ENCODE measurements around the gene DSTN.

Gene DSTN

DNA sequence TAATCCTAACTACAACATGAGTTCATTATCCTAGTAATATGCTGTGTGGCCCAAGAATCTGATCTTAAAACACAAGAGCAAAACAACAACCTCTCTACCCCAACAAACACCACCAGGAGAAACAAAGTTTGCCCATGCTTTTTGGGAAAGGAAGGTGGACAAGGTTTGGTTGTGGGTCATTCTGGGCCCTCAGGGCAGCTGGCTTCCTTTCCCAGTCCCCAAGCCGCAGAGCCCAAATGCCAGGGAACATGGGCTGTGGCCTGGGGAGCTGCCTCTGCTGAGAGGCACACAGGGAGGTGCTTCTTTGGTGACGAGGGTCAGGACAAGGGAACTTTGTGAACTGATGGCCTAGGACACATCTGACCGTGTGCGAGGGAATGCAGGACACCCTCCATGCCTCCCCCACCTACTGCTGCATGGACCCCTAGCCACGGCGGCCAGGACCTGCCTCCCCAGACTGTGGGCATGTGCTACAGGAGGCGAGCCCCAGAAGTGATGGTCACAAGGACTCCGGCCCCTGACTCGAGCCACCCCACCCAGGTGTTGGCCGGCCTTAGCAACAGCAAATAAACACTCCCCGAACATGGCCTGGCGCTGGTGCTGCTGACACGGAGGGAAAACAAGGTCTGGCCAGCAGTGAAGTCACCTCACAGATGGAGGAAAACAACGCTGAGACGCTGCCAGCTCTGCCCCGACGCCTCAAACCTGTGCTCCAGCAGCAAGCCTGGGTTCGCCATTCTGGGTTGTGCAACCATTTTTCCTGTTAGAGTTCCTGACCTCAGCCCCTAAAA, 56.5 kb downstream of the DSTN start:
- no peak for ATAC-seq
- TF ChIP-seq, protein P1, sequence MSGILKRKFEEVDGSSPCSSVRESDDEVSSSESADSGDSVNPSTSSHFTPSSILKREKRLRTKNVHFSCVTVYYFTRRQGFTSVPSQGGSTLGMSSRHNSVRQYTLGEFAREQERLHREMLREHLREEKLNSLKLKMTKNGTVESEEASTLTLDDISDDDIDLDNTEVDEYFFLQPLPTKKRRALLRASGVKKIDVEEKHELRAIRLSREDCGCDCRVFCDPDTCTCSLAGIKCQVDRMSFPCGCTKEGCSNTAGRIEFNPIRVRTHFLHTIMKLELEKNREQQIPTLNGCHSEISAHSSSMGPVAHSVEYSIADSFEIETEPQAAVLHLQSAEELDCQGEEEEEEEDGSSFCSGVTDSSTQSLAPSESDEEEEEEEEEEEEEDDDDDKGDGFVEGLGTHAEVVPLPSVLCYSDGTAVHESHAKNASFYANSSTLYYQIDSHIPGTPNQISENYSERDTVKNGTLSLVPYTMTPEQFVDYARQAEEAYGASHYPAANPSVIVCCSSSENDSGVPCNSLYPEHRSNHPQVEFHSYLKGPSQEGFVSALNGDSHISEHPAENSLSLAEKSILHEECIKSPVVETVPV (CRISPR knock-in tag; IDR thresholded peaks at IDR 0.05), result no peak
- no peak for TF ChIP-seq PPARA (CRISPR knock-in tag; IDR thresholded peaks at IDR 0.05; ENCODE audit: borderline replicate concordance)
- TF ChIP-seq ZNF70 (CRISPR knock-in tag; IDR thresholded peaks at IDR 0.05), result no peak
- no peak for TF ChIP-seq OSR1 (CRISPR knock-in tag; IDR thresholded peaks at IDR 0.05)
- no peak for TF ChIP-seq TOX (CRISPR knock-in tag; IDR thresholded peaks at IDR 0.05; ENCODE audit: borderline replicate concordance)
- TF ChIP-seq, protein P2, sequence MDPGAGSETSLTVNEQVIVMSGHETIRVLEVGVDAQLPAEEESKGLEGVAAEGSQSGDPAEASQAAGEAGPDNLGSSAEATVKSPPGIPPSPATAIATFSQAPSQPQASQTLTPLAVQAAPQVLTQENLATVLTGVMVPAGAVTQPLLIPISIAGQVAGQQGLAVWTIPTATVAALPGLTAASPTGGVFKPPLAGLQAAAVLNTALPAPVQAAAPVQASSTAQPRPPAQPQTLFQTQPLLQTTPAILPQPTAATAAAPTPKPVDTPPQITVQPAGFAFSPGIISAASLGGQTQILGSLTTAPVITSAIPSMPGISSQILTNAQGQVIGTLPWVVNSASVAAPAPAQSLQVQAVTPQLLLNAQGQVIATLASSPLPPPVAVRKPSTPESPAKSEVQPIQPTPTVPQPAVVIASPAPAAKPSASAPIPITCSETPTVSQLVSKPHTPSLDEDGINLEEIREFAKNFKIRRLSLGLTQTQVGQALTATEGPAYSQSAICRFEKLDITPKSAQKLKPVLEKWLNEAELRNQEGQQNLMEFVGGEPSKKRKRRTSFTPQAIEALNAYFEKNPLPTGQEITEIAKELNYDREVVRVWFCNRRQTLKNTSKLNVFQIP (CRISPR knock-in tag; IDR thresholded peaks at IDR 0.05; ENCODE audit: borderline replicate concordance, low read depth), result no peak
- no peak for TF ChIP-seq ARNTL (CRISPR knock-in tag; IDR thresholded peaks at IDR 0.05; ENCODE audit: borderline replicate concordance, low read depth)
- TF ChIP-seq ISL1 (CRISPR knock-in tag; IDR thresholded peaks at IDR 0.05), result no peak
- no peak for TF ChIP-seq GLIS3 (CRISPR knock-in tag; IDR thresholded peaks at IDR 0.05)
- TF ChIP-seq ZFP30 (CRISPR knock-in tag; IDR thresholded peaks at IDR 0.05), result no peak

DNA sequence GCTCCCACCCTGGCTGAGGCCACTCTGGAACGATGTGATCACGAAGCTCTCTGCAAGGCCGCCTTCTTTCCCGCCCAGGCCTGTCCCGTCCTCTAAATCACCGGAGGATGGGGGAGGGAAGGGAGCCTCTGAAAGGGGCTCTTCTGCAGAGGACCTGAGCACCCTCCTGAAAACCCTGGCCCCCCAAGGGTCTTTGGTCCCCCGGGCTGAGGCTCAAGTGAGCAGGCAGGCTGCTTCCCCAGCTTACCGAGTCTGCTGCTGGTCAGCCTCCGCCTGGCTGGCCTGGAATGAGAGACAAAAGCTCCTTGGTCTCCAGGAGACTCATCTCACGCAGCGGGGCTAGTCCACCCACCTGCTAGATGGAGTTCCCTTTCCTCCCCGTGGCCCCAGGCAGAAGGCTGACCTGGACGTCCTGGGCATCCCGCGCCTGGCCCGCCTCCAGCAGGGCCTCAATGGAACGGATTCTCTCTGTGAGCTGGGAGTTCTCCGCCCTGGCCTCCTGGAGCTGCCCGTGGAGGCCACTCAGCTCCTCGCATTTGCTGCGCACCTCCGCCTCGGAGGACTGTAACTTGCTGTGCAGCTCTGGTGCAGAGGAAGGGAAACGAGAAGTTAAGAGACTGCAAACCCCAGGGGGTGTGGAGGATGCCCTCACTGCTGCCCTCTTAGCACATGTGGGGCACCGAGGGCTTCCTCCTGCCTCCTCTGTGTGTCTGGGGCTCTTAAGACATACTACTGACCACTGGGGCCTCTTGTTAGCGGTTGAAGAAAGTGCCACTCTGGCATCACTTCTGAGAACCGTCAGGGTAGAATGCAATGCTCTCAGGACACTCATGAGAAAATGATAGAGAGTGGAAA, 57.5 kb downstream of the DSTN start:
- TF ChIP-seq CSDC2 (CRISPR knock-in tag; IDR thresholded peaks at IDR 0.05), result no peak
- TF ChIP-seq ZNF70 (CRISPR knock-in tag; IDR thresholded peaks at IDR 0.05), result no peak
- TF ChIP-seq RARB (CRISPR knock-in tag; IDR thresholded peaks at IDR 0.05), result no peak
- no peak for TF ChIP-seq OSR1 (CRISPR knock-in tag; IDR thresholded peaks at IDR 0.05)
- TF ChIP-seq, protein P3, sequence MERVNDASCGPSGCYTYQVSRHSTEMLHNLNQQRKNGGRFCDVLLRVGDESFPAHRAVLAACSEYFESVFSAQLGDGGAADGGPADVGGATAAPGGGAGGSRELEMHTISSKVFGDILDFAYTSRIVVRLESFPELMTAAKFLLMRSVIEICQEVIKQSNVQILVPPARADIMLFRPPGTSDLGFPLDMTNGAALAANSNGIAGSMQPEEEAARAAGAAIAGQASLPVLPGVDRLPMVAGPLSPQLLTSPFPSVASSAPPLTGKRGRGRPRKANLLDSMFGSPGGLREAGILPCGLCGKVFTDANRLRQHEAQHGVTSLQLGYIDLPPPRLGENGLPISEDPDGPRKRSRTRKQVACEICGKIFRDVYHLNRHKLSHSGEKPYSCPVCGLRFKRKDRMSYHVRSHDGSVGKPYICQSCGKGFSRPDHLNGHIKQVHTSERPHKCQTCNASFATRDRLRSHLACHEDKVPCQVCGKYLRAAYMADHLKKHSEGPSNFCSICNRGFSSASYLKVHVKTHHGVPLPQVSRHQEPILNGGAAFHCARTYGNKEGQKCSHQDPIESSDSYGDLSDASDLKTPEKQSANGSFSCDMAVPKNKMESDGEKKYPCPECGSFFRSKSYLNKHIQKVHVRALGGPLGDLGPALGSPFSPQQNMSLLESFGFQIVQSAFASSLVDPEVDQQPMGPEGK (CRISPR knock-in tag; IDR thresholded peaks at IDR 0.05; ENCODE audit: borderline replicate concordance), result no peak
- TF ChIP-seq, protein P4, sequence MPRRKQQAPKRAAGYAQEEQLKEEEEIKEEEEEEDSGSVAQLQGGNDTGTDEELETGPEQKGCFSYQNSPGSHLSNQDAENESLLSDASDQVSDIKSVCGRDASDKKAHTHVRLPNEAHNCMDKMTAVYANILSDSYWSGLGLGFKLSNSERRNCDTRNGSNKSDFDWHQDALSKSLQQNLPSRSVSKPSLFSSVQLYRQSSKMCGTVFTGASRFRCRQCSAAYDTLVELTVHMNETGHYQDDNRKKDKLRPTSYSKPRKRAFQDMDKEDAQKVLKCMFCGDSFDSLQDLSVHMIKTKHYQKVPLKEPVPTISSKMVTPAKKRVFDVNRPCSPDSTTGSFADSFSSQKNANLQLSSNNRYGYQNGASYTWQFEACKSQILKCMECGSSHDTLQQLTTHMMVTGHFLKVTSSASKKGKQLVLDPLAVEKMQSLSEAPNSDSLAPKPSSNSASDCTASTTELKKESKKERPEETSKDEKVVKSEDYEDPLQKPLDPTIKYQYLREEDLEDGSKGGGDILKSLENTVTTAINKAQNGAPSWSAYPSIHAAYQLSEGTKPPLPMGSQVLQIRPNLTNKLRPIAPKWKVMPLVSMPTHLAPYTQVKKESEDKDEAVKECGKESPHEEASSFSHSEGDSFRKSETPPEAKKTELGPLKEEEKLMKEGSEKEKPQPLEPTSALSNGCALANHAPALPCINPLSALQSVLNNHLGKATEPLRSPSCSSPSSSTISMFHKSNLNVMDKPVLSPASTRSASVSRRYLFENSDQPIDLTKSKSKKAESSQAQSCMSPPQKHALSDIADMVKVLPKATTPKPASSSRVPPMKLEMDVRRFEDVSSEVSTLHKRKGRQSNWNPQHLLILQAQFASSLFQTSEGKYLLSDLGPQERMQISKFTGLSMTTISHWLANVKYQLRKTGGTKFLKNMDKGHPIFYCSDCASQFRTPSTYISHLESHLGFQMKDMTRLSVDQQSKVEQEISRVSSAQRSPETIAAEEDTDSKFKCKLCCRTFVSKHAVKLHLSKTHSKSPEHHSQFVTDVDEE (CRISPR knock-in tag; IDR thresholded peaks at IDR 0.05), result no peak
- no peak for TF ChIP-seq ISL1 (CRISPR knock-in tag; IDR thresholded peaks at IDR 0.05)
- TF ChIP-seq SNAI2 (CRISPR knock-in tag; IDR thresholded peaks at IDR 0.05), result no peak
- TF ChIP-seq TOX (CRISPR knock-in tag; IDR thresholded peaks at IDR 0.05; ENCODE audit: borderline replicate concordance), result no peak
- TF ChIP-seq TCF4 (CRISPR knock-in tag; IDR thresholded peaks at IDR 0.05; ENCODE audit: borderline replicate concordance), result no peak
- no peak for TF ChIP-seq ZFP3 (CRISPR knock-in tag; IDR thresholded peaks at IDR 0.05)
- TF ChIP-seq BACH2 (CRISPR knock-in tag; IDR thresholded peaks at IDR 0.05; ENCODE audit: borderline replicate concordance), result no peak
- no peak for TF ChIP-seq ZNF565 (CRISPR knock-in tag; conservative IDR thresholded peaks at IDR 0.05; ENCODE audit: low read depth)
- no peak for TF ChIP-seq ESRRG (CRISPR knock-in tag; IDR thresholded peaks at IDR 0.05)
- TF ChIP-seq ZC3H10 (CRISPR knock-in tag; IDR thresholded peaks at IDR 0.05), result no peak
- no peak for ATAC-seq
